ENCODE data around the gene MCM10. TPM values are rescaled to one million over a fixed set of nuclear protein-coding genes. Genes with fewer than 3 reads are reported as not detected.

Gene MCM10
- total and polyA plus RNA-seq, 2 of the 4 experiments (the other 2 are of a cell fraction), result 5.4 to 11.8 TPM

DNA sequence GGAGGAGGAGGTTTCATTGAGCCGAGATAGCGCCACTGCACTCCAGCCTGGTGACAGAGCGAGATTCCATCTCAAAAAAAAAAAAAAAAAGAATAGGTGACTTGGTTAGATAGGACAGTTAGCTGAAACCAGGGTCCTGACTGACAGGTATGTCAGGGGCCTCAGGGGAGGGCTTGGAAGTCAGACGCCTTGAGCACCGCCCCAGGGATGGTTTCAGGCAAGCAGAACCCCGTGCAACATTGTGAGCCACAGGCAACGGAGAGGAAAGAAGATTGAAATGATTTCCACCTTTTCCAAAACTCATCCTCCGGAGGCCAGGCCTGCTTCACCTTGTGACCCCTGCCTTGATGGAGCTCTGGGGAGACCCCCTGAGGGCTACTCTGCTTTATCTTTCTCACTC is 64.2 kb downstream of the MCM10 start:
- BruUV-seq (replicated peaks), result no TSS peak
- dilution Hi-C loops (cut with HindIII; ENCODE audit: low sequenced_read_pairs, unreplicated experiment), result no loop called here

More for the DNA sequence above, 64.2 kb downstream of the MCM10 start:
- H4K20me1 ChIP-seq (ENCODE audit: insufficient read depth, low read length), result no peaks in the 10 kb centered on the region
- TF ChIP-seq CTCF (conservative IDR thresholded peaks at IDR 0.05; ENCODE audit: low read depth, low read length), result no peak
- no peak overlapping the region for H3K18ac ChIP-seq (ENCODE audit: low read depth, low read length)
- H4K5ac ChIP-seq (ENCODE audit: low read depth, low read length), result no peak overlapping the region
- no peak overlapping the region for H2AK9ac ChIP-seq (replicated peaks; ENCODE audit: low read depth, low read length, poor library complexity)
- intact Hi-C loops (cut with micrococcal nuclease), result no loop called here
- no peaks in the 10 kb centered on the region for H3K9me3 ChIP-seq (ENCODE audit: control insufficient read depth, insufficient read depth, low read length)
- H3K4me3 ChIP-seq (ENCODE audit: insufficient read depth, low read depth, low read length), result no peak overlapping the region
- no peaks in the 10 kb centered on the region for H3K4me1 ChIP-seq (ENCODE audit: control insufficient read depth, insufficient read depth, low read length)
- H3K14ac ChIP-seq (replicated peaks; ENCODE audit: low read depth, low read length), result no peak overlapping the region
- H3K9me1 ChIP-seq (ENCODE audit: insufficient read depth, low read length), result no peaks in the 10 kb centered on the region
- no peaks in the 10 kb centered on the region for H3K79me1 ChIP-seq (ENCODE audit: low read depth in 1 of 2, low read length in 2 of 2)
- H2BK5ac ChIP-seq (ENCODE audit: low read depth, low read length, poor library complexity, severe bottlenecking), result no peak overlapping the region
- H2BK120ac ChIP-seq (ENCODE audit: low read depth, low read length), result no peak overlapping the region
- no peak overlapping the region for H3K4me2 ChIP-seq (ENCODE audit: low read depth, low read length)
- no peak overlapping the region for H3K9ac ChIP-seq (ENCODE audit: low read depth, low read length)
- no peak overlapping the region for H4K8ac ChIP-seq (ENCODE audit: low read depth in 2 of 2, low read length in 2 of 2)
- ATAC-seq (ENCODE audit: low read depth) (no peak), DNase-seq (no peak)
- H3K27ac ChIP-seq (ENCODE audit: insufficient read depth, low read length), result no peak overlapping the region
- H4K91ac ChIP-seq (ENCODE audit: insufficient read depth, low read depth, low read length), result no peak overlapping the region
- in situ Hi-C loops (cut with MboI; ENCODE audit: low sequenced_read_pairs), result no loop called here
- WGBS, 2 experiments (ENCODE audit: extremely low coverage in 2 of 2, insufficient read length in 1 of 2), result no CpG with 5 or more reads among the region's 8 CpGs
- ChIA-PET POLR2A (ENCODE audit: unreplicated experiment) (no interaction called here), CTCF (interaction anchor here (0.8 to 0.9 kb wide), 2 partner anchors 77 to 102 kb away, joined by 3 read pairs; no protein-coding TSS in a partner anchor)
- H3K4ac ChIP-seq (ENCODE audit: low read depth, low read length), result no peak overlapping the region
- no peaks in the 10 kb centered on the region for H3K36me3 ChIP-seq (ENCODE audit: control insufficient read depth, insufficient read depth, low read length)
- H2AFZ ChIP-seq (replicated peaks; ENCODE audit: low read length, poor library complexity), result no peak overlapping the region
- no peak overlapping the region for H2BK15ac ChIP-seq (ENCODE audit: low read depth, low read length)
- H3K27me3 ChIP-seq (ENCODE audit: control insufficient read depth, insufficient read depth, low read length), result peaks cover 7% of the 10 kb centered on the region; the same call in 1 of the 2 replicates
- H2BK20ac ChIP-seq (ENCODE audit: low read depth, low read length), result no peak overlapping the region
- no peak overlapping the region for H3K23ac ChIP-seq (ENCODE audit: low read depth, low read length)
- no peak overlapping the region for H3K56ac ChIP-seq (ENCODE audit: extremely low read depth, insufficient read depth, low read length)
- no peak overlapping the region for H2AK5ac ChIP-seq (ENCODE audit: low read depth, low read length)

Data from IMR-90 (cell line).